ENCODE measurements around the gene ATP2B3.

Gene ATP2B3

GRCh38 chrX:153511784-153512500, 5.5 kb upstream of the ATP2B3 start:
- no peak for DNase-seq

- DNase-seq, result no peak
Observed at GRCh38 chrX:153512501-153512893, 4.9 kb upstream of the ATP2B3 start.

GRCh38 chrX:153513265-153513664, 4.2 kb upstream of the ATP2B3 start:
- no peak for DNase-seq

- no peak for DNase-seq
Observed at GRCh38 chrX:153514259-153514658, 3.2 kb upstream of the ATP2B3 start.

- no peak for DNase-seq
Observed at GRCh38 chrX:153515435-153515834, 2.0 kb upstream of the ATP2B3 start.

GRCh38 chrX:153516073-153516472, 1.4 kb upstream of the ATP2B3 start:
- DNase-seq, result no peak

GRCh38 chrX:153517946-153518834, 748 bp downstream of the ATP2B3 start:
- no peak for DNase-seq

GRCh38 chrX:153519569-153520286, 2.3 kb downstream of the ATP2B3 start:
- DNase-seq, result no peak

- DNase-seq, result no peak
Observed at GRCh38 chrX:153520287-153520917, 3.0 kb downstream of the ATP2B3 start.

GRCh38 chrX:153521034-153521433, 3.6 kb downstream of the ATP2B3 start:
- DNase-seq, result no peak

GRCh38 chrX:153522259-153522658, 4.8 kb downstream of the ATP2B3 start:
- DNase-seq, result no peak

- DNase-seq, result no peak
Observed at GRCh38 chrX:153523269-153523668, 5.8 kb downstream of the ATP2B3 start.

- no peak for DNase-seq
Observed at GRCh38 chrX:153524234-153524633, 6.8 kb downstream of the ATP2B3 start.

- DNase-seq, result no peak
Observed at GRCh38 chrX:153525451-153525850, 8.0 kb downstream of the ATP2B3 start.

- no peak for DNase-seq
Observed at GRCh38 chrX:153526042-153526441, 8.6 kb downstream of the ATP2B3 start.

- no peak for DNase-seq
Observed at GRCh38 chrX:153526801-153527200, 9.4 kb downstream of the ATP2B3 start.

GRCh38 chrX:153527208-153527607, 9.8 kb downstream of the ATP2B3 start:
- no peak for DNase-seq

- DNase-seq, result no peak
Observed at GRCh38 chrX:153530411-153531129, 13.1 kb downstream of the ATP2B3 start.

GRCh38 chrX:153533091-153533490, 15.6 kb downstream of the ATP2B3 start:
- no peak for DNase-seq

GRCh38 chrX:153537080-153537479, 19.6 kb downstream of the ATP2B3 start:
- DNase-seq, result no peak

- DNase-seq, result no peak
Observed at GRCh38 chrX:153537526-153538295, 20.3 kb downstream of the ATP2B3 start.

- no peak for DNase-seq
Observed at GRCh38 chrX:153538424-153538823, 21.0 kb downstream of the ATP2B3 start.

Measured in activated naive CD4-positive, alpha-beta T cell treated with Interleukin-2 at 50 U/mL for 16 hours (primary cell).